Body of pancreas (tissue), 4 donors: ENCODE results near the gene CAST. TPM values are rescaled to one million over a fixed set of nuclear protein-coding genes. Genes with fewer than 3 reads are reported as not detected.
A peak's percentile ranks its signal among the peaks of the same experiment; 100 is the strongest.

Experiments used
- ATAC-seq: fragments of 150-250 bp; one replicate; pipeline ENCODE4 v1.9.1; 2016
- DNase-seq, 4 donors: peaks; one replicate each; pipeline ENCODE4 v3.0.0-alpha.2; 2019
- H3K27ac ChIP-seq, 4 donors: fragments of 200-600 bp; sonication (generic); 1 replicate in 3 of 4; 2 replicates in 1 of 4; pipeline versions ENCODE4 v1.5.1 to v1.6.1; 2016 to 2019; ENCODE audit warnings: mild to moderate bottlenecking in 1 of 4, mixed read lengths in 1 of 4, moderate library complexity in 1 of 4
- H3K27me3 ChIP-seq, 2 donors: fragments of 200-600 bp; sonication (generic); one replicate each; pipeline ENCODE4 v1.6.0; 2016; ENCODE audit warnings: mild to moderate bottlenecking in 1 of 2
- H3K36me3 ChIP-seq, 2 donors: fragments of 200-600 bp; sonication (generic); replicated peaks in 1 of 2; 2 replicates each; pipeline ENCODE4 v1.5.1; 2016; ENCODE audit warnings: low read depth in 2 of 2; ENCODE audit not compliant: insufficient read depth in 1 of 2
- H3K4me1 ChIP-seq: fragments of 200-600 bp; sonication (generic); one replicate; pipeline ENCODE4 v1.6.0; 2016
- H3K4me3 ChIP-seq, 2 donors: fragments of 200-600 bp; sonication (generic); 1 replicate in 1 of 2; 2 replicates in 1 of 2; pipeline ENCODE4 v1.5.1; 2016 to 2019
- H3K9me3 ChIP-seq, 3 donors: fragments of 200-600 bp; sonication (generic); 1 replicate in 2 of 3; 2 replicates in 1 of 3; pipeline ENCODE4 v1.5.1; 2016
- CTCF ChIP-seq, 7 experiments: fragments of 450-650 bp in 4 of 7; fragments of 200-600 bp in 3 of 7; sonication (generic) in 3 of 7; IDR thresholded peaks; one replicate each; pipeline ENCODE4 v1.5.1; 2016 to 2019; ENCODE audit warnings: antibody characterized with exemption in 7 of 7
- POLR2A ChIP-seq, 3 donors: fragments of 450-650 bp; IDR thresholded peaks; one replicate each; pipeline ENCODE4 v1.6.1; 2016; ENCODE audit warnings: antibody characterized with exemption in 3 of 3, mild to moderate bottlenecking in 2 of 3
- WGBS, 2 donors: methylation state at CpG; one replicate each; pipeline ENCODE4 v1.1.5; 2017; 5-methylcytosine and 5-hydroxymethylcytosine counted together
- intact Hi-C: fragments of 100-400 bp; cut with DNase I; formaldehyde crosslinking; loops from one replicate; pipeline ENCODE4 v1.15.1; 2023
- total RNA-seq, 2 donors: library from RNA; depleted of rRNA; stranded (reverse); fragments of >200 nt; gene quantifications; one replicate each; pipeline ENCODE4 v1.1.0, GENCODE V29; 2016

The CAST gene
- total RNA-seq, 2 donors from 2014 or later: 130 to 157 TPM

- H3K4me1 ChIP-seq: peaks cover 21% of the 10 kb centered on the region
- H3K9me3 ChIP-seq: no peaks in the 10 kb centered on the region
- no peaks in the 10 kb centered on the region for H3K27me3 ChIP-seq
- ATAC-seq: peak; percentile 80
- intact Hi-C loops: no loop called here
- H3K36me3 ChIP-seq: no peaks in the 10 kb centered on the region
- no peak for TF ChIP-seq CTCF (IDR thresholded peaks at IDR 0.05)
- TF ChIP-seq POLR2A (IDR thresholded peaks at IDR 0.05): no peak
- WGBS, 2 donors: 3 to 4% methylated on average over 7 of the region's 7 CpGs
- peak in 3 of 4 donors; percentile 77 to 84 (median 80) for DNase-seq
- H3K27ac ChIP-seq: peak overlapping the region; percentile 91 to 94 (median 94)
- peak overlapping the region; percentile 34 to 85 for H3K4me3 ChIP-seq
These were observed 41.3 kb downstream of the CAST start for GRCh38 chr5:96703384-96703920.

- DNase-seq (no peak), ATAC-seq (no peak)
- WGBS, 2 donors: 44 to 61% methylated on average over 4 of the region's 4 CpGs
- H3K4me3 ChIP-seq: no peak overlapping the region
- H3K36me3 ChIP-seq: no peaks in the 10 kb centered on the region
- TF ChIP-seq CTCF (IDR thresholded peaks at IDR 0.05) (no peak), POLR2A (IDR thresholded peaks at IDR 0.05) (no peak)
- H3K4me1 ChIP-seq: peaks cover 24% of the 10 kb centered on the region
- H3K27me3 ChIP-seq: no peaks in the 10 kb centered on the region
- intact Hi-C loops: no loop called here
- no peaks in the 10 kb centered on the region for H3K9me3 ChIP-seq
- peak overlapping the region in 3 of 4 donors; percentile 91 to 94 (median 94) for H3K27ac ChIP-seq
These were observed 41.8 kb downstream of the CAST start for GRCh38 chr5:96703995-96704394.

- no peaks in the 10 kb centered on the region for H3K36me3 ChIP-seq
- WGBS, 2 donors: 87 to 89% methylated on average over 5 of the region's 5 CpGs
- no peak for DNase-seq
- no peak for ATAC-seq
- no peak overlapping the region for H3K4me3 ChIP-seq
- no peak for TF ChIP-seq CTCF (IDR thresholded peaks at IDR 0.05)
- no peak for TF ChIP-seq POLR2A (IDR thresholded peaks at IDR 0.05)
- peaks cover 29% of the 10 kb centered on the region for H3K4me1 ChIP-seq
- no peak overlapping the region for H3K27ac ChIP-seq
- H3K27me3 ChIP-seq: no peaks in the 10 kb centered on the region
- H3K9me3 ChIP-seq: no peaks in the 10 kb centered on the region
- intact Hi-C loops: no loop called here
These were observed 44.4 kb downstream of the CAST start for GRCh38 chr5:96706433-96707111.

GRCh38 chr5:96708600-96708999 is 46.4 kb downstream of the CAST start:
- Histone ChIP-seq H3K4me3 (no peak overlapping the region), H3K4me1 (peaks cover 38% of the 10 kb centered on the region), H3K9me3 (no peaks in the 10 kb centered on the region), H3K36me3 (no peaks in the 10 kb centered on the region), H3K27ac (no peak overlapping the region), H3K27me3 (no peaks in the 10 kb centered on the region)
- intact Hi-C loops: no loop called here
- WGBS, 2 donors: 91 to 95% methylated on average over 4 of the region's 4 CpGs
- no peak for ATAC-seq
- DNase-seq: no peak
- TF ChIP-seq CTCF (IDR thresholded peaks at IDR 0.05) (no peak), POLR2A (IDR thresholded peaks at IDR 0.05) (no peak)
